ENCODE data around the gene ZBTB38.

The ZBTB38 gene, protein sequence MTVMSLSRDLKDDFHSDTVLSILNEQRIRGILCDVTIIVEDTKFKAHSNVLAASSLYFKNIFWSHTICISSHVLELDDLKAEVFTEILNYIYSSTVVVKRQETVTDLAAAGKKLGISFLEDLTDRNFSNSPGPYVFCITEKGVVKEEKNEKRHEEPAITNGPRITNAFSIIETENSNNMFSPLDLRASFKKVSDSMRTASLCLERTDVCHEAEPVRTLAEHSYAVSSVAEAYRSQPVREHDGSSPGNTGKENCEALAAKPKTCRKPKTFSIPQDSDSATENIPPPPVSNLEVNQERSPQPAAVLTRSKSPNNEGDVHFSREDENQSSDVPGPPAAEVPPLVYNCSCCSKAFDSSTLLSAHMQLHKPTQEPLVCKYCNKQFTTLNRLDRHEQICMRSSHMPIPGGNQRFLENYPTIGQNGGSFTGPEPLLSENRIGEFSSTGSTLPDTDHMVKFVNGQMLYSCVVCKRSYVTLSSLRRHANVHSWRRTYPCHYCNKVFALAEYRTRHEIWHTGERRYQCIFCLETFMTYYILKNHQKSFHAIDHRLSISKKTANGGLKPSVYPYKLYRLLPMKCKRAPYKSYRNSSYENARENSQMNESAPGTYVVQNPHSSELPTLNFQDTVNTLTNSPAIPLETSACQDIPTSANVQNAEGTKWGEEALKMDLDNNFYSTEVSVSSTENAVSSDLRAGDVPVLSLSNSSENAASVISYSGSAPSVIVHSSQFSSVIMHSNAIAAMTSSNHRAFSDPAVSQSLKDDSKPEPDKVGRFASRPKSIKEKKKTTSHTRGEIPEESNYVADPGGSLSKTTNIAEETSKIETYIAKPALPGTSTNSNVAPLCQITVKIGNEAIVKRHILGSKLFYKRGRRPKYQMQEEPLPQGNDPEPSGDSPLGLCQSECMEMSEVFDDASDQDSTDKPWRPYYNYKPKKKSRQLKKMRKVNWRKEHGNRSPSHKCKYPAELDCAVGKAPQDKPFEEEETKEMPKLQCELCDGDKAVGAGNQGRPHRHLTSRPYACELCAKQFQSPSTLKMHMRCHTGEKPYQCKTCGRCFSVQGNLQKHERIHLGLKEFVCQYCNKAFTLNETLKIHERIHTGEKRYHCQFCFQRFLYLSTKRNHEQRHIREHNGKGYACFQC (N-terminal part only)

DNA sequence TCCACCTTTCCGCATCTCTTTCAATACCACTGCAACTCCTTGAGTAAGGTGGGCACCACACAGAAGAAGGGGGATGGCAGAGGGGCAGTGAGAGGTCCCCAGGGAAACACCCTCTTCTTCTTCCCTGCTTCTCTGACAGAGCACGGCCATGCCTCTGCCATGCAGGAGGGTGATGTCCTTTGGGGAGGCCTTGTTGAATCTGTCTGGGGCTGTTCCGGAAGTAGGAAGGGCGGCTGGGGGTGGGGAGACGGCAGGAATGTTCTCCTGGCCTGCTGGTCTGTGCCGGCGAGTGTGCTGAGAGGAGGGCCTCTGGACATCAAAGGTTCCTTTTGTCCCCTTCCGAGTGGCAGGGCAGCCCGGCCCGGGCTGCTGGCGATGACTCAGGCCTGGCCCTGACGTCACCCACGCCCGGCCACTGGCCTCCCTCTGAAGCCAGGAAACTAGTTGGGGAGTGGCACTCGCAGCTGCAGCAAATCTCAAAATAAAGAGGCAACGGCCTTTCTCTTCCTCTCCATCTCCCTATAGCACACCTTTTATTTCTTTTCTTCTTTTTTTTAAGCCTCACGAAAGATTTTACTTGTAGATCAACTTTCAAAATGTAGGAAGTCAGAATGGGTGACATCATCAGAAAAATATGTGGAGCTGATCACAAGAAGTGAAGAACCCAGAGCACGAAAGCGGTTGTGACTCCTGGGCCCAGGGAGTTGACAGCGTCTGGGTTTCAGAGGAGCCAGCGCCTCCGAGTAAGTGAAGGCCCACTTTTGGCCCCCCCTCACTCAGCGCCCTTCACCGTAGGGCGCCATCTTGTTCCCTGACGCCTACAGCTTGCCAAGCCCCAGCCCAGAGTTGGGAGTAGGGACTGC is at the start of gene ZBTB38:
Gene ZBTB38 (plus strand): TSS at position 443 of the 863 bp plus-strand sequence. CDS start 73,885 bp downstream, outside the sequence.
- DNase-seq (ENCODE audit: low spot score): peak; percentile 97

DNA sequence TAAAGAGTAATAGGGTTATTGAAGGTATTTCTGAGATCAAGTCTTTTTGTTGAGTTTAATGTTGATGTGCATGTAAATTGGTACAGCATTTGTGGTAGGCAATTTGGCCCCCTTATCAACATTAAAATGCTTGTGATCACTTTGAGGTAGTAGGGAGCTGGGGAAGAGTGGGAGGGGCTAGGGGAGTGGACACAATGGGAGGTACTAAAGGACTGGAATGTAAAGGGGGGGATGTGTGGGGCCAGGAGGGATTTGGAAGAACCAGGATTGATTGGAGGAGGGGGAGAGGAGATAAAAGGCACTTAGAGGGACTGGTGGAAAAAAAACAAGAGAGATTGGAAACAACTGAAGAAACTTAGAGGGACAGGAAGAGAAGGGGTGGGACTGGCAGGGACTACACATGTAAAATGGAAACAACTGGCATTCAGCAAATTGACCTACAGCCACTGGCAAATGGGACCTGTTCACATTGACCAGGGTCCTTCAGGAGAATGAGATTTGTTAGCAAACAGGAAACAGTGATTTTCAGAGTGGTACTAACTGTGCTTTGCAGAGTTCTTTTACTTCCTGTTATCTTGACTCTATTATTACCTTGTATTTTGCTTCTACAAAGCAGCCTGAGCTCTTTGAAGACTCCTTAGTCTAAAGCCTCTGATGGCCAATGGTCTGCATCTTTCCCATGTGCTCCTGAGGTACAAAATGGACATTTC is 47.8 kb upstream of the ZBTB38 start:
- no peak for DNase-seq (ENCODE audit: low spot score)

DNA sequence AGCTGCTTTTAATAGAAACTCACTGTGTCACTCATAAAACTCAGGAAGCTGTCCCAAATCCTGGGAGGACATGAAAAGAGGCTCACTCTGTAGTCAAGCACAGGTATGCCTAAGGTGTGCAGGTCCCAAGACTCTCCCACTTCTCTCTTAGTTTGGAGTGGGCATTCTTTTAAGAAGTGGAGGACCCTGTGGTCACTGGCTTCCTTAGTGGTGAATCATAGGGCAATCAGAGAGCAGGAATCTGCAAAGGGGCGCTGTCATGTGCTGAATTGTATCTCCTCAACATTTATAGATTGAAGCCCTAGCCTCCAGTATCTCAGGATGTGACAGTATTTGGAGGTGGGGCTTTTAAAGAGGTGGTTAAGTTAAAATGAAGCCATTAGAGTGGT is 47.2 kb upstream of the ZBTB38 start:
- peak; percentile 52 for DNase-seq (ENCODE audit: low spot score)

DNA sequence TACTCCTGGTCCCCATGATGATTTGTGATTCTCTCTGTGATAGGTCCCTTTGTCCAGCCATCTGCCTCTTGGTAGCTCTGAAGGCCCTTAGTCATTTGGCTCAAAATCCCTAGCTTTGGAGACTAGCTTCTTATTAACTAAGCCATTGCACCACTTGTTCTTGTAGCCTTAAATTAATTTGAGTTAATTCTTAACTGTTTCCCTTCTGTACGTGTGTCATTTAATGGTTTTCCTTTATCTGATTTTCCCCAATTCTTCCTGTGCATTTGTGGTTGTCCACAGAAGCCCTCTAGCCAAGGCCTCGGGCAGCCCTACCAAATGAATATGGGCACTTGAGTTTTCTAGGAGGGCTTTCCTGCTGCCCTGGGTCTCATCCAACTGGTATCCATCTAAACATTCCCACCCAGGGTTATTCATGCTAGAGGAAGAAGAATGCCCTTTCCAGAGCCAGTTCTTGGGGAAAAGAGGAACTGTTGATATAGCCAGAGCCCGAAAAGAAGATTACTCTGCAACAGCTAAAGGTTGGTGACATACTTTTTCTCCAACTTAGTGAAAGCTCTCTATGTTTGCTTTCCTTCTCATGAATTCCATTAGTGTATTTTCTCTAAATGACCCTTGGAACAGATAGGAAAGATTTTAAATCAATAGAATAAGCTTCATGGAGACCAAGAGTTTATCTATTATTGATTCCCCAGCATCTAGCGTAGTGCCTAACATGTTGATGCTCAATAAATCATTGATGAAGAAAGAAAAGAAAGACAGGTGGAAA is 44.2 kb upstream of the ZBTB38 start:
- DNase-seq (ENCODE audit: low spot score): no peak

DNA sequence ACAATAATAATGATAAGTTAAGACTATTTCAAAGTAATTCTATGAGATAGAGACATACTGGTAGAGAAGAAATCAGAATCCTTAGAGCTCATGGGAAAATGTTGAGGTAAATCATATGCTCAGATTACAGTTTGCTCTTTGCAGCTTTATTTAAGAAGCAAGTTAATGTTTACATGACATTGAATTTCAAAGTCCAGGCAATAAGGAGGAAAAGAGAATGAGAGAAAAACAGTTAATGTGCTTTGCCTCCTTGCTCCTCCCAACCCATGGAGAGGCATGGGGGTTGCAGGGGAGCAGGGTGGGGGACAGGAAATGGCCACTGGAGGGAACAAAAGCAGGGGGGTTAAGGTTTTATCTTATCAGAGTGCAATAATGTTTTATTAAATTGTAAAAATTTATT is 42.2 kb upstream of the ZBTB38 start:
- no peak for DNase-seq (ENCODE audit: low spot score)

DNA sequence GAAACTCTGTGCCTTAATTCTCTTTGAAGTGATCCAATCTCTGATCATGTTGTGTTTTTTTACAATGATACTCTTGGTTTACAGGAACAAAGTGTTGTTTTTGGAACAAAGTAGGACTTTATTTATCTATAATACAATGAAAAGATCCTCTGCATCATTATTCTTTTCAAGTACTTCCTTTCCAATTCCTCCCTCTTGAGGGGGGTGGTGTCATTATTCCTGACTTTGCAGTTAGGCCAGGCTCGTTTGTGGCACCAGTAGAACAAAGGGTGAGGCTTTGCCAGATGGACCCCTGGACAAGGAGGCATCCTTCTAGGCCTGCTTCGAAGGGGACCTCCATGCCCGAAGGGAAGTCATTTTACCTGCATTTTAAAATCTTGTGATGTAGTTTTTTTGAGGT is 41.7 kb upstream of the ZBTB38 start:
- no peak for DNase-seq (ENCODE audit: low spot score)

DNA sequence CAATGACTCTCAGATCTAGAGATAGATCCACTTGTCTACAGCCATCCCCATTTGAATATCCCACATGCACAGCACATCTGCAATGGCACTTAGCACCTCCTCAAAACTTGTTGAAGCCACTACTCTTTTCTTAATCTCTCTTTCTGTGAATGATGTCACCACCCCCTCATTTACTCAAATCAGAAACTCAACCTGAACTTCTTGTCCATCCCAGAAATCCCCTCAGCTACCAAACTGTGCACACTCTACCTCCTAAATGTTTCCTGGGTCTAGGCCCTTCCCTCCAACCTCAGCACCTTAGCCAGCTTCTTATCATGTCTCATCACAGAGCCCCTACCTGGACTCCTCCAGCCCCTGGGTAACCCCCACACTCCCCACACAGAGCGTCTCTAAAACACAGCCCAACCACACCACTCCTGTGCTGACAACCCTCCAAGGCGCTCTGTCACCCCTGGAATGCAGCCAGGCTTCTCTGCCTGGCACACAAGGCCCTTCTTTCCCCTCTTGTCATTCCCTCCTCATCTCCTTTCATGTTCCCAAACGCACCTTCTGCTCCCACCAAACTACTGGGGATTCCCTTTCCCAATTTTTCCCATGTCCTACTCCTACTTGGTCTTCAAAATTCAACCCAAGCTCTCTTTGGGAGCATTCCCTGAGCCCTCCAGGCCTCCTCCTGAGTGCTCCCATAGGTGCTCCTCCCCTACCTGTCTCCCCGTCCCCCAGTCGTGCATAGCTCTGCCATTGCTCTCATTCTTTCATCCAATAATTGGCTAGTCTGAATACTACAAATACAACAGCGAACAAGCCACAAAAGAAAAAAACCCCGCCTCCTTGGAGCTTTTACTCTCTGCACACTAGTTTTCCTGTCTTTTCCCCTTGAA is 39.8 kb upstream of the ZBTB38 start:
- no peak for DNase-seq (ENCODE audit: low spot score)

DNA sequence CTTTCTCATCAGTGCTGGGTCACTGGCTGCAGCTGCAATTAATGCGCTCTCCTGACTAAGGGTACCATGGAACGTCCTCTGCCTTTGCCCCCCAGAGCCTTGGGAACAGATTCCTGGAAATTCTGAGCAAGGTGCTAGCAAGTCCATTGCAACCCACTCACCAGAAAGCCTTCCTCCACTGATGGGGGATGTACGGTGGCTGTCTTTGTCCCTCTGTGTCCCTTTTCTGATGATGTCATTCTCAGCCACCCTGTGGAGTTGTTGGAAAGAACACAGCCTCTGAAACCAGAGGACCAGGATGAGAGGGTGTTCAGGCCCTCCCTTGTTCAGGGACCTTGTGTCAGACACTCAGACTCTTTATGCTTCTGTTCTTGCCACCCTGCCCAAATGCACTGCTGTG is 38.1 kb upstream of the ZBTB38 start:
- no peak for DNase-seq (ENCODE audit: low spot score)

DNA sequence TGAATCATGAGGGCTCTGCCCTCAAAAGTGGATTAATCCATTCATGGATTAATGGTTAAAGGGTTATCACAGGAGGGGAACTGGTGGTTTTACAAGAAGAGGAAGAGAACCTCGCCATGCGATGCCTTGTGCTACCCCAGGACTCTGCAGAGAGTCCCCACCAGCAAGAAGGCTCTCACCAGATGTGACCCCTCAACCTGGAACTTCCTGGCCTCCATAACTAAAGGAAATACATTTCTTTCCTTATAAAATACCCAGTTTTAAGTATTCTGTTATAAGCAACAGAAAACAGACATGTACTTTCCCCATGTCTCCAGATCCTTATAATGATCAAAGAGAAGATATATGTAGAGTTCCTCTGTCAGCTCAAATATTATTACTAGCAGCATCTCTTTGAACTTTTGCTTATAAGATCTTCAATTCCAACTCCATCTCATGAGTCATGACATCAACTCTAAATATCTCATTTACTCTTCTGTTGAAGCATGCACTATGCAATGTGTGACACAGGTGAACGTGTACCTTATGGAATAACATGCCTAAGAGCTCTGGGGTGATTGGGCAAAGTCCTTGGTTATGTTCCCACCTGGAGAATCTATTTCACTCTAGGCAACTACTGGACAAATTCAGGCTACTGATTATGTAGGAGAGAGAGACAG is 37.5 kb upstream of the ZBTB38 start:
- no peak for DNase-seq (ENCODE audit: low spot score)

DNA sequence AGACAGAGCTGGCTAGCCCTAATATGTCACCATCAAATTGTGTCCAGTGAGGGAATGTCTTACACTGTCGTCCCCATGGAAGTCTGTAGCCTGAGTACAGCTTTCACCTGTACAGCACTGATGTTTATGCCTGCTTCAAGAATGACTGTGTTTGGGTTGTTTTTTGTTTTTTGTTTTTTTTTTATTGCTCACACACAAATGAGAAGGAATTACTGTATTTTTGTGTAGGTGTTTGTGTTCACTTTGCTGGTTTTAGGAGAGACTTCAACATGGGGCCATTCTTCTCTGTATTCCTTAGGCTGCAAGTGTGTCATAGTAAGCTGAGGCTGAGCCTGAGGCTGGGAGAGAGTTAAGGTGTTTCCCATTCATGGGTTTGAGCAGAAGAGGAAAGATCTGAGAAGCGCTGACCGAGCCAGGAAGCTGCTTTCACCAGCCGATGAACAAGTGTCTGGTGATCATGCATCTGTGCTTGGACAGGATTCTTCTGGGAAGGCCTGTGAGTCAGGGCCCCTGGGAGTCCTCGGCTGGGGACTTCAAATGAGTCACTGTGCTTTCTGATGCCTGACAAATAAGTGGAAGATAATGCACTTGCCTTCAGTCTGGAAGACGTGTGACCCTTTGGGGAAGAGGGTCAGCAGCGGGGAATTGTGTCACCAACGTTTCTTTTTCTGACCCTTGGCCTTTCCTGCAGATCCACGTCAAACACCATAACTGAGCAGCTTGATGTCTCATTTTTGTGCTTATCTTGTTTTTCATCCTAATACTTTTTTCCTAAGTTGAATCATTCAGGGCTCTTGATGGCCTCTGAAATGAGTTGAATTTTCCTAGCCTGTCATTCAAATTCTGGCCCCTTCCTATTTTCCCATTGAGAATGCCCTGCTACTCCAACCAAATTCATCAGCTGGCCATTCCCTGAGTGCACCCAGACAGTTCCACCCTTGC is 36.7 kb upstream of the ZBTB38 start:
- DNase-seq (ENCODE audit: low spot score): peak; percentile 99

DNA sequence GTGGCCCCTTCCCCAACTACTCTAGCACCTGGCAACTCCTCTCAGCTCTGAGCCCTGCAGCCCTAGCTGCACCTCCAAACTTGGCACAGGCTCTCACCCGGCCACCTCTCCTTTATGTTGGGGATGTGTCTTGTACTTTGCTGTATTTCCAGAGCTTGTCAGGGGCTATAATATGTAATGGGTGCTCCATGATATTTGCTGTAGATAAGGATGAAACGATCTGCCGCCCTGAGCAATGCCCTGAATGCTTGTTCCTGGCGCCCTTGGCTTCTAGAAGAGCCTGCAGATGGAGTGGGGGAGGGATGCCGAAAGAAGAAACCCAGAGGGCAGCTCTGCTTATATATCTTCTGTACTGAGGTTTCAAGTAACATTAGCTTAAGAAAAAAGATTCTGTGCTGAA is 35.9 kb upstream of the ZBTB38 start:
- DNase-seq (ENCODE audit: low spot score): no peak

DNA sequence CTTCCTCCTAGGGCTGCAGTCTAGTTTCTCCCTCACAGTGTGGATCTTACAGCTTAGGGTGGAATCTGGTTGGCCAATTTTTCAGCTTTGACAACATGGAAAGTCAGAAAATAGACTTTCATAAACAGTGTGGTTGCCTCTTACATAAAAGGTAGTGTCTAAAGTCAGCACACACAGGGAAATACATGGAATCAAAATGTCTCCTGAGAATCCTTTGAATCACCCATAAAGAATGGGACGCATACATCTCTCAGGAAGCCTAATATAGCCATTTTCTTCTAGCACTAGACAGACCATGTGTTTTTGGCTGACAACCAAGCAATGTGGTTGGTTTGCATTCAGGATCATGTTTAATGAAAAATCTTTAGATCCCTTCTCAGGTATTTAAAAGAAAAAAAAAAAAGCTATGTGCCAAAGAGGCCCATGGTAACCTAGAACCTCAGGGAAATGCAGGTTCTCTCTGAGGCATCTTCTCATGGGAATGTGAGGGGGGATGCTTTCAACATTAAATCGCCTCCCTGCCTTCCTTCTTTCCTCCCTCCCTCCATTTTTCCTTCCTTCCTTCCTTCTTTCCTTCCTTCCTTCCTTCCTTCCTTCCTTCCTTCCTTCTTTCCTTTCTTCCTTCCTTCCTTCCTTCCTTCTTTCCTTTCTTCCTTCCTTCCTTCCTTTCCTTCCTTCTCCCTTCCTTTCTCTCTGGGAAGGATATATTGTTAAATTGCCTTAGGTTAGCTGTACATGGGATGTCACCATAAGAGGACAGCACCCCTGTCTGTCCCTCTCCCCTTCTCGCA is 34.3 kb upstream of the ZBTB38 start:
- no peak for DNase-seq (ENCODE audit: low spot score)

DNA sequence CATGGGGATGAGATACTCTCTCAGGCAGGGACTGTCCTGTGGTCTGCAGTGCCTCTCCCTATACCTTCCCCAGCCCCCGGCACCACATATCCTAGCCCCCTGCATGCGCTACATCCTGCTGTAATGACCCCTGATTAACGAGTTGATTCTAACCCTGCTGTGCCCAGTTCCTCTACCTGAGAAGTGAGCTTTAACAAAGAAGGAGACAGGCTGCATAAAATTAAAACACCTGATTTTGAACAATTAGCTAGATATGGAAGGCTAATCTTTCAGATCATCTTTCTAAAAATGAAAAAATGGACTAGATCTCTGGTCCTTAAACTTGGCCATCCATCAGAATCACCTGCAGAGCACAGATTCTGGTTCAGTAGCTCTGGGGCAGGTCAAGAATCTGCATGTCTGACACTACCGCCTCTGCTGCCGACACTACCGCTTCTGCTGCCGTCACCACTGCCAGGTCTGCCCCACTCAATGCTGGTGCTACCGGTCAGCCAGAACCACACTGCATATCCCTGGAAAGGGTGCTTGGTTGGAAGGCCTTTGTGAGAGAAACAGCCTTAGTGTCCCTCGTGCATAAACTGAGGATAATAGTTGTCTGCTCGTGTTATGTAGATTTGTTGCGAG is 33.6 kb upstream of the ZBTB38 start:
- no peak for DNase-seq (ENCODE audit: low spot score)

DNA sequence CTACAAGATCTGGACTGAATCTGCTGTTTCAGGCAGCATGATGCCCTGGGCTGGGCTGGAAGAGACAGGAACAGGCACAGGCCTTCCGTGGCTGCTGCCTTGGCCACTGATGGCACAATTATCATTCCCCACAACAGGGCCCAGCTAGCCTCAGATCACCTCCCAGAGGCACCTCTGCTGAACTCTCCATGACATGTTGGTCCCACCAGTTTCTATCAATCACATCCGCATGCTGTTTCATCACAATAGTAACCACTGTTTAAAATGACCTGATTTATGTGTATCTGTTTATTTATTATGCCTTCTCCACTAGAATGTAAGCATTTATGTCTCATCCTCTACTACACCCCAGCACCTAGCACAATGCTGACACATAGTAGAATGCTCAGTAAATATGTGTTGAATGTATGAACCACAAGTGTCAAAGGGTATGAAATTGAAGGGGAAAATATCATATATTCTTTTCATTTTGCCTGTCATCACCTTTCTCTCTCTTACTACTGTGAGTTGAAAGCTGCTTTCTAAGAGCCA is 32.7 kb upstream of the ZBTB38 start:
- DNase-seq (ENCODE audit: low spot score): no peak

DNA sequence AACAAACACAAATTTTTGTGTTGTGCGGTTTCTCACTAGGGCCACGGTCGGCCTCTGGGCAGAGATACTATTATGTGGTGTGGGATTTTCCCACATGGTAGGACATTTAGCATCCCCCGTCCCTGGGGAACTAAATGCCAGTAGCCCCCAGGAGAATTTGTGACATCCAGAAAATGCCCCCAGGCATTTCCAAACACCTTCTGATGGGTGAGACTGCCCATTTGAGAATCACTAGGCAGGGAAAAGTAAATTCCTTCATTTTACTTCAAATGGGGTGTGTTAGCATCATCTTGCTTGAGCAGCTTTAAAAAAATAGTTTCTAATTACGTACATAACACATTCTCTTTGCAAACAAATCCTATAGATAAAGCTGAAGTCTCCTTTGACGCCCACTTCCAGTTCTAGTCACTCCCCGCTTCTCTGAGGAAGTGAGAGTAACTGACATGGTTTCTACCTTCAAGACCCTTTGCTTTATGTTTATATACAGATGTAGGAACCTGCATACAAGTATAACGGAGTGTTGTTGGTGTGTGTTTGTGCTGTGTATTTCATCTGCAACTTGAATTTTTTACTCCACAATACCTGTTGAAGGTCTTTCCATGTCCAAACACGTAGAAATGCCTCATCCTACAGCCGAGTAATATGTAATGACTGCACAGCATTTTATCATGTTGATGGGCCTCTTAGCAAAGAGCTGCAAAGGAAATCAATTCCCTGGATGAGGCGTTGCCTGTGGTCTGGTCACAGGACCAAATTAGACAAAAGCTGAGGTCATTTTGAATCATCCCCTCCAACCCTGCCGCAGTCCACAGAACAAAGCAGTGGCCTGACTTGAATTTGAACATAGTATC is 31.4 kb upstream of the ZBTB38 start:
- DNase-seq (ENCODE audit: low spot score): peak; percentile 91

All from kidney capillary endothelial cell (primary cell).